SK-N-MC (cell line): ENCODE results near the gene RING1.

Experiments
- DNase-seq: peaks from one replicate; pipeline ENCODE4 v3.0.0-alpha.2; 2011; ENCODE audit warnings: low read depth, low spot score
- H3K27ac ChIP-seq: fragments of 200-600 bp; sonication (generic); 2 replicates; pipeline ENCODE4 v1.5.1; 2016; ENCODE audit warnings: mixed run types
- H3K36me3 ChIP-seq: fragments of 200-600 bp; sonication (generic); 2 replicates; pipeline ENCODE4 v1.6.1; 2017; ENCODE audit warnings: antibody characterized with exemption, low read length, mixed read lengths; ENCODE audit not compliant: insufficient read depth
- H3K4me3 ChIP-seq: fragments of 200-600 bp; sonication (generic); 2 replicates; pipeline ENCODE4 v1.5.1; 2016
- H3K9ac ChIP-seq: fragments of 200-600 bp; sonication (generic); 2 replicates; pipeline ENCODE4 v1.8.0; 2017; ENCODE audit warnings: mixed run types, mixed read lengths; ENCODE audit not compliant: insufficient read length
- H3K9me3 ChIP-seq: fragments of 200-600 bp; sonication (generic); 2 replicates; pipeline ENCODE4 v1.6.1; 2017; ENCODE audit warnings: low read depth, mild to moderate bottlenecking, antibody characterized with exemption, low read length, moderate library complexity, mixed read lengths
- EZH2 ChIP-seq: fragments of 200-600 bp; sonication (generic); IDR thresholded peaks from one replicate; pipeline ENCODE4 v1.6.1; 2017; ENCODE audit warnings: antibody characterized with exemption
- FOXP2 ChIP-seq: optimal IDR thresholded peaks from 2 replicates; pipeline ENCODE3; 2011; ENCODE audit warnings: mild to moderate bottlenecking, moderate library complexity; ENCODE audit not compliant: insufficient read depth; ENCODE audit errors: extremely low read length, control extremely low read depth
- POLR2AphosphoS5 ChIP-seq: IDR thresholded peaks from 2 replicates; pipeline ENCODE4 v1.6.1; 2012; ENCODE audit warnings: mild to moderate bottlenecking, low read depth, low read length, borderline replicate concordance

Gene RING1

DNA sequence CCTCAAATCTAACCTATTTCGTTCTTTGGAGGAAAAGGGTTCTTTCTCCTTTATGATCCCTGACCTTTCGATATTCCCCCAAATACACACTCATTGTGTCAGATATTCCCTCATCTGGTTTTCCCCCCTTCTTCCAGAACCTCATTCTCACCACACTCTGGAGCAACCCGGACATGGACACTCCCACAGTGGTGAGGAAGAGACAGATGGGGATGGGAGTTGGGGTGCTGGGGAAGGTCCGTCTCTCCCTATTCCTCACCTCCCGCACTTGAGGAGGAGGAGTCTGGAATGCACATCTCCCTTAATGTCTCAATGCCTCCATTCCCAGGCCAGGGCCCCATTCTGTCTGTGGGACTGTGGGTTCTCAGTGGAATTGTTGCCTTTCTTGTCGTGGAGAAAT lies 6.4 kb upstream of the RING1 start:
- peaks cover 34% of the 10 kb centered on the region for H3K36me3 ChIP-seq
- TF ChIP-seq EZH2 (no peak), POLR2AphosphoS5 (no peak), FOXP2 (no peak)
- DNase-seq, result no peak
- peak overlapping the region; percentile 90 for H3K4me3 ChIP-seq
- peak overlapping the region; percentile 97 for H3K9ac ChIP-seq
- H3K9me3 ChIP-seq, result no peaks in the 10 kb centered on the region
- no peak overlapping the region for H3K27ac ChIP-seq

DNA sequence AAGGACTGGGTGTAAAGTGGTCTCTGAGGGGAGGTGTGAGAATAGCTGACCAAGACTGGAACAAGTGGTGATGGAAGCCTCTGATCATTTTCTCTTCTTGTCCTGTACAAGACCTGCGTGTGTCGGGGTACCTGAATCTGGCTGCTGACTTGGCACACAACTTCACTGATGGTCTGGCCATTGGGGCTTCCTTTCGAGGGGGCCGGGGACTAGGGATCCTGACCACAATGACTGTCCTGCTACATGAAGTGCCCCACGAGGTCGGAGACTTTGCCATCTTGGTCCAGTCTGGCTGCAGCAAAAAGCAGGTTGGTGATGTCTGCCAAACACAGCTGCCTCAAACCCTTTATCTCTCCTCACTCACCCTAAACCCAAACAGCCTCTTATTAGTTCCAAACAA lies 5.5 kb upstream of the RING1 start:
- peak overlapping the region; percentile 97 for H3K9ac ChIP-seq
- 0 out of 2 replicates have a peak overlapping the region, but pooled peaks have one; percentile 90 for H3K4me3 ChIP-seq
- DNase-seq, result no peak
- peak overlapping the region; percentile 69 for H3K27ac ChIP-seq
- H3K9me3 ChIP-seq, result no peaks in the 10 kb centered on the region
- peaks cover 29% of the 10 kb centered on the region for H3K36me3 ChIP-seq
- TF ChIP-seq EZH2 (no peak), FOXP2 (no peak), POLR2AphosphoS5 (no peak)

DNA sequence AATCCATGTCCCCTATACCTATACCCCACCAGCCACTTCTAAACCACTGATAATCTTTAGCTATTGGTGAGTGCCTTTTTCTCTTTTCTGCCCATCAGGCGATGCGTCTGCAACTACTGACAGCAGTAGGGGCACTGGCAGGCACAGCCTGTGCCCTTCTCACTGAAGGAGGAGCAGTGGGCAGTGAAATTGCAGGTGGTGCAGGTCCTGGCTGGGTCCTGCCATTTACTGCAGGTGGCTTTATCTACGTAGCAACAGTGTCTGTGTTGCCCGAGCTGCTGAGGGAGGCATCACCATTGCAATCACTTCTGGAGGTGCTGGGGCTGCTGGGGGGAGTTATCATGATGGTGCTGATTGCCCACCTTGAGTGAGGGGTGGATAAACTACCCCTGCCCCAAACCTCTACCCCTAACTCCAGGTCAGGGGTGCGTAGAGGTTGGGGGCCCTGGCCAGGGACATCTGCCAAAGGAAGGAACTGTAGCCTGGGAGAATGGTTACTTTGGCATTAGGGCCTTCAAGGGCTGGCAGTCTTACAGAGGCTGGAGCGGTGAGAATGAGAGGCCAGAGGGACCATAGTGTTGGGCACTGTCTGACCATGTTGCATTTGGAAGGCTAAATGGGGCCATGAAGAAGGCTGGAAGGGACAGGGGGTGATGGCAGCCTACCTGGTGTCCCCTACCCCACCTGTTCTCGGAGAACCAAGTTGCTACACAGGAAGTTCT lies 4.7 kb upstream of the RING1 start:
- Histone ChIP-seq H3K27ac (peak overlapping the region; percentile 69), H3K9ac (peak overlapping the region; percentile 52), H3K36me3 (peaks cover 29% of the 10 kb centered on the region), H3K9me3 (no peaks in the 10 kb centered on the region), H3K4me3 (peak overlapping the region; percentile 98)
- no peak for TF ChIP-seq EZH2
- TF ChIP-seq FOXP2, result no peak
- no peak for TF ChIP-seq POLR2AphosphoS5
- no peak for DNase-seq

DNA sequence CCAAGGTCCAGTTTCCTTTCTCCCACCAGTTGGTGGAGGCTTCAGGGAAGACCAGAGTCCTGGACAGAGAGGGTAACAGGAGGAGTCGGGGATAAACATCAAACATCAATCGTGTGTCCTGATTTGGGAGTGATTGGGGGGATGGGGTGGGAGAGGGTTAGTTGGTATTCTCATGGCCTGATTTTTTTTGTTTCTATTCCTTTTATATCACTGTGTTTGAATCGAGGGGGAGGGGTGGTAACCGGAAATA lies 4.2 kb upstream of the RING1 start:
- Histone ChIP-seq H3K9me3 (no peaks in the 10 kb centered on the region), H3K27ac (peak overlapping the region; percentile 69), H3K9ac (peak overlapping the region; percentile 52), H3K36me3 (peaks cover 29% of the 10 kb centered on the region), H3K4me3 (peak overlapping the region; percentile 98)
- DNase-seq, result no peak
- no peak for TF ChIP-seq POLR2AphosphoS5
- TF ChIP-seq FOXP2, result no peak
- TF ChIP-seq EZH2, result no peak

DNA sequence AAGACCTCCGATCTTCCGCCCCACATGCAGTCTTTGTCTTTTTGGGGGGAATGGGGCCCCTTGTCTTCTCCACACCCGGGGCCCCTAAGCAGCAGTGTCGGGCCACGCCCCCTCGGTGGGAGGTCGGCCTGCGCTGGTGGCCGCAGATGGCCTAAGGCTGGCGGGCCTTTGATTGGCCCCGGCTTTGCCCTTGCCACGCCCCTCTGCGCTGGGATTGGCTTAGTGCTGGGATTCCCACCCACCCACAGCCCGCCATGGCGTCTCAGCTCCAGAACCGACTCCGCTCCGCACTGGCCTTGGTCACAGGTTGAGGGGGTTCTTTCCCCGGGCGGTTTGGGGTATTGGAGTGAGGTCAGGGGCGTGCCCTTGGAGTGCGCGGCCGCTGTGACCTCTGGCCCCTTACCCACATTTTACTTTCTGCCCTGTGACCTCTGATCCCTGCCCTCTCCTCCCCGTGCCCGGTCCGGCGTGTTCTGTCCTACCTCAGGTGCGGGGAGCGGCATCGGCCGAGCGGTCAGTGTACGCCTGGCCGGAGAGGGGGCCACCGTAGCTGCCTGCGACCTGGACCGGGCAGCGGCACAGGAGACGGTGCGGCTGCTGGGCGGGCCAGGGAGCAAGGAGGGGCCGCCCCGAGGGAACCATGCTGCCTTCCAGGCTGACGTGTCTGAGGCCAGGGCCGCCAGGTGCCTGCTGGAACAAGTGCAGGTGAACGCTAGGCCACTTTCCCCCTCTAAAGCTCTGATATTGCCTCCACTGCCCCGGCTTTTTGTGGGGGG lies 3.7 kb upstream of the RING1 start, which contains the start of gene HSD17B8:
Gene HSD17B8, plus strand, starts transcription at position 241 of the 776 bp plus-strand sequence. Its CDS starts 14 bp downstream, at position 255.
- TF ChIP-seq FOXP2 (peak; percentile 42), POLR2AphosphoS5 (peak; percentile 98), EZH2 (no peak)
- Histone ChIP-seq H3K27ac (peak within 1 kb of the TSS; percentile 84), H3K36me3 (peaks cover 33% of the 10 kb centered on the region), H3K4me3 (peak within 1 kb of the TSS; percentile 98), H3K9ac (peak within 1 kb of the TSS; percentile 95), H3K9me3 (no peaks in the 10 kb centered on the region)
- DNase-seq, result peak; percentile 63

DNA sequence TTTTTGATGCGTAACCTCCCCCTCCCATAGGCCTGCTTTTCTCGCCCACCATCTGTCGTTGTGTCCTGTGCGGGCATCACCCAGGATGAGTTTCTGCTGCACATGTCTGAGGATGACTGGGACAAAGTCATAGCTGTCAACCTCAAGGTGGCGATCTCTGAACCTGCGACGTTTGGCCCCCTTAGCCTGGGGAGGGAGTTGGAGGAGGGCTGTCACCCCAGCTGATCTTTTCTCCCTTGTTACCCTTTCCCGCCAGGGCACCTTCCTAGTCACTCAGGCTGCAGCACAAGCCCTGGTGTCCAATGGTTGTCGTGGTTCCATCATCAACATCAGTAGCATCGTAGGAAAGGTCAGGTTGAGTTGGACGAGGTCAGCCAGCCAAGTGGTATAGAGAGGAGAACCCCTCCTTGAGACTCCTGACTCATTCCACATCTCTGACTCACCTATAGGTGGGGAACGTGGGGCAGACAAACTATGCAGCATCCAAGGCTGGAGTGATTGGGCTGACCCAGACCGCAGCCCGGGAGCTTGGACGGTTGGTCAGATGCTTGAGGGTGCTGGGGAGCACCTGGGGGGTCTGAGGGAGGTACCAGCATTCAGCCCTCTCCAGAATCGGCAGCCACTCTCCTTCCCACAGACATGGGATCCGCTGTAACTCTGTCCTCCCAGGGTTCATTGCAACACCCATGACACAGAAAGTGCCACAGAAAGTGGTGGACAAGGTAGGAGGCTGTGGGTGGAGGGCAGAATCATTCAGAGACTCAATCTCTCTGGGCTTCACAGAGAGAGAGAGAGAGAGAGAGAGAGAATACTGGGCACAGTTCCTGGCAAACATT lies 2.9 kb upstream of the RING1 start:
- H3K4me3 ChIP-seq, result peak overlapping the region; percentile 98
- H3K9me3 ChIP-seq, result no peaks in the 10 kb centered on the region
- peak overlapping the region; percentile 84 for H3K27ac ChIP-seq
- TF ChIP-seq EZH2, result no peak
- TF ChIP-seq FOXP2, result no peak
- TF ChIP-seq POLR2AphosphoS5, result no peak
- peak overlapping the region; percentile 95 for H3K9ac ChIP-seq
- no peak for DNase-seq
- peaks cover 41% of the 10 kb centered on the region for H3K36me3 ChIP-seq

DNA sequence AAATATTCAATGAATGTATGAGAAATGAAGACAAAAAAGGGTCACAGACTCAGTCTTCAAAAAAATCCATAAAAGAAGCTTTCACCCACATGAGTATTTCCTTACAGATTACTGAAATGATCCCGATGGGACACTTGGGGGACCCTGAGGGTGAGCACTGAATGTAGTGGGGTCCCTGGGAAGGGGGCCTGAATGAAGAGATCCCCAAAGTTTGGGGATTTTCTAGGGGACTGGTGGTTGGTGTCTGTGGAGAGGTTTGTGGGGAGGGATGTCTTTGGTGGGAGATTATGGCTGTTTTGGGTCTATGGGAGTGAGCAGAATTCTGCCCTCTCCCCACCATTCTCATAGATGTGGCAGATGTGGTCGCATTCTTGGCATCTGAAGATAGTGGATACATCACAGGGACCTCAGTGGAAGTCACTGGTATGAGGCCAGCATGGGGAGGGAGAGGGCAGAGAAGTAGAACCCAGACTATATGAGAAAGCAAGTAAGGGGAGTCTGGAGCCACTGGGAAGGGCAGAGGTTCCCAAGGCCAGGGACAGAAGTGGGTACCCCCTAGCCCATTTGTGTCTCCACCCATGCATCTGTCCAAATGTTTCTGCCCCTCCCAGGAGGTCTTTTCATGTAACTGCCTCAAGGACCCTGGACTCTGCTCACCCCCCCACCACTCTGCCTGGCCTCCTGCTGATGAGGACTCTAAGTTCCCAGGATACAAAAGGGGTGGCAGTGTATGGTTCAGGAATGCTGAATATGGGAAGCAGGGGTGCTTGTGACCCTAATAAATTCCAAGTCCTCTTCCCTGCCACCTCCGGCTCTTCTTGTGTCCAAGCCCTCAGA lies 2.1 kb upstream of the RING1 start:
- DNase-seq, result no peak
- no peak for TF ChIP-seq POLR2AphosphoS5
- TF ChIP-seq FOXP2, result no peak
- TF ChIP-seq EZH2, result no peak
- H3K4me3 ChIP-seq, result no peak overlapping the region
- H3K27ac ChIP-seq, result peak overlapping the region; percentile 84
- H3K9ac ChIP-seq, result no peak overlapping the region
- H3K36me3 ChIP-seq, result peaks cover 46% of the 10 kb centered on the region
- H3K9me3 ChIP-seq, result no peaks in the 10 kb centered on the region
